ENCODE measurements around the gene ADI1. TPM values are rescaled to one million over a fixed set of nuclear protein-coding genes. Genes with fewer than 3 reads are reported as not detected.

ADI1 gene
- total and polyA plus RNA-seq, 2 of the 8 experiments (the other 6 are each of a cell fraction or from before 2014, with no cell fraction given) = 12.2 to 40.2 TPM

DNA sequence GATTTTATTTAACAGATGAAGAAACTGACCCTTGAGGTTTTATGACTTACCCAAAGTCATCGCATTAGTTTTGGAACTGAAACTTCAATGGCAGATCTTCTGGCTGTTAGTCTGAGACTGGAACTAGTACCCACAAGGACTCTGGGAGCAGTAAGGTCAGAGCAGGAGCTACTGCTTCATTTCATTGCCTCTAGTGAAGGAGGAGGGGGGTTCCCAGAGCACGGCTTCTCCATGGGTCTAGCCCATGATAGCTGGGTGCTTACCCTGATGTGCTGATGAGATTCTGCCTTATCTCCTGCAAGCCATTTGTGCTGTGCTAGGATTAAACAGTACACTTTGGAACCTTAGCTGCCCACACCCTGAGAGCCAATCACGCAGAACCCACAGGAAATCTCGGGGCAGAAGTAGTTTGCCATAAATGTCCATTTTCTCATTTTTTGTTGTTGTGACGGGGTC is 44.2 kb upstream of the ADI1 start:
- ChIA-PET POLR2A (ENCODE audit: partially characterized antibody) (interaction anchor here (0.5 to 19.5 kb wide), 3 partner anchors 17 to 371 kb away, joined by 3 to 373 read pairs (median 5); partner anchors contain the start of gene RPS7), CTCF (ENCODE audit: partially characterized antibody) (no interaction called here)
- H2AFZ ChIP-seq (ENCODE audit: low read length) = no peak overlapping the region
- H3K79me2 ChIP-seq (ENCODE audit: control insufficient read depth in 1 of 2, insufficient read depth in 2 of 2, low read length in 2 of 2) = peaks cover 0 to 7% of the 10 kb centered on the region in 2 experiments; a peak in 2 of 4 replicates
- H3K4me2 ChIP-seq (ENCODE audit: insufficient read depth in 1 of 2, low read depth in 2 of 2, low read length in 2 of 2) = no peak overlapping the region
- H4K5ac ChIP-seq (ENCODE audit: insufficient read length, low read depth, low read length) = no peak overlapping the region
- no peak overlapping the region for H3K56ac ChIP-seq (replicated peaks; ENCODE audit: insufficient read length, low read depth, low read length)
- H2BK120ac ChIP-seq (replicated peaks; ENCODE audit: low read depth, low read length) = no peak overlapping the region
- peaks cover 4% of the 10 kb centered on the region; the same call in 1 of the 2 replicates for H3K23me2 ChIP-seq (ENCODE audit: low read depth, low read length)
- H3K79me1 ChIP-seq (ENCODE audit: low read depth, low read length) = no peaks in the 10 kb centered on the region; the same call in 1 of the 2 replicates
- FAIRE-seq (no peak), DNase-seq (ENCODE audit: low read depth in 1 of 2, low spot score in 2 of 2) (no peak)
- no peak overlapping the region for H3K4me3 ChIP-seq (ENCODE audit: extremely low read depth in 1 of 4, insufficient read depth in 2 of 4, low read depth in 3 of 4, low read length in 4 of 4)
- no peak overlapping the region for H2BK15ac ChIP-seq (ENCODE audit: low read length)
- peaks cover 0 to 2% of the 10 kb centered on the region in 2 experiments for H4K20me1 ChIP-seq (replicated peaks in 1 of 2; ENCODE audit: control insufficient read depth in 1 of 2, insufficient read depth in 2 of 2, low read length in 2 of 2)
- 94% methylated on average over 5 of the region's 5 CpGs; no CpG with 5 or more reads in 1 of the 2 experiments for whole genome bisulfite sequencing, 2 experiments (ENCODE audit: extremely low coverage in 1 of 2, insufficient coverage in 1 of 2, insufficient read length in 1 of 2, insufficient replicate concordance in 2 of 2, low coverage in 1 of 2, low lambda C conversion rate in 2 of 2, missing lambda C conversion rate in 1 of 2)
- H3K27ac ChIP-seq (ENCODE audit: low read depth, low read length) = no peak overlapping the region
- H3K27me3 ChIP-seq (replicated peaks in 1 of 4; ENCODE audit: control insufficient read depth in 3 of 4, extremely low read depth in 1 of 4, insufficient read depth in 3 of 4, low read length in 3 of 4) = no peaks in the 10 kb centered on the region
- no peak overlapping the region for H3K18ac ChIP-seq (ENCODE audit: extremely low read depth, low read length)
- H3K9ac ChIP-seq (replicated peaks in 1 of 4; ENCODE audit: extremely low read depth in 1 of 4, low read depth in 3 of 4, low read length in 3 of 4) = no peak overlapping the region
- no peak overlapping the region for H2BK20ac ChIP-seq (ENCODE audit: low read length)
- peaks cover 0 to 5% (median 0%) of the 10 kb centered on the region in 4 experiments; a peak in 1 of 7 replicates for H3K4me1 ChIP-seq (replicated peaks in 1 of 4; ENCODE audit: control insufficient read depth in 3 of 4, insufficient read depth in 4 of 4, low read length in 3 of 4)
- H4K91ac ChIP-seq (replicated peaks; ENCODE audit: insufficient read length, low read length) = no peak overlapping the region
- H2BK5ac ChIP-seq (ENCODE audit: low read depth, low read length) = no peak overlapping the region
- peak overlapping the region; percentile 48; the same call in 1 of the 2 replicates for H2AK5ac ChIP-seq (ENCODE audit: low read depth, low read length)
- no peak overlapping the region for H3K14ac ChIP-seq (ENCODE audit: insufficient read length)
- no peak for TF ChIP-seq CREB1 (IDR thresholded peaks at IDR 0.05)
- no peak for TF ChIP-seq CTBP2 (IDR thresholded peaks at IDR 0.05; ENCODE audit: borderline replicate concordance, insufficient read depth, insufficient read length, low read length)
- no peak for TF ChIP-seq ATF3 (IDR thresholded peaks at IDR 0.05; ENCODE audit: insufficient read depth, low read depth, low read length)
- no peak for TF ChIP-seq TEAD4 (IDR thresholded peaks at IDR 0.05; ENCODE audit: low read depth, low read length)
- TF ChIP-seq MAFK (IDR thresholded peaks at IDR 0.05; ENCODE audit: low read depth, low read length) = no peak
- TF ChIP-seq GABPA (IDR thresholded peaks at IDR 0.05; ENCODE audit: borderline replicate concordance, insufficient read depth, low read length) = no peak
- TF ChIP-seq RBBP5 (IDR thresholded peaks at IDR 0.05; ENCODE audit: borderline replicate concordance, low read depth, low read length) = no peak
- TF ChIP-seq CBX5 (IDR thresholded peaks at IDR 0.05; ENCODE audit: low read depth, low read length) = no peak
- no peak overlapping the region for H3K4ac ChIP-seq (replicated peaks; ENCODE audit: insufficient read length, low read depth, low read length)
- no peaks in the 10 kb centered on the region for H3K9me3 ChIP-seq (ENCODE audit: insufficient read depth in 2 of 2, low read depth in 1 of 2, low read length in 1 of 2)
- H4K8ac ChIP-seq (ENCODE audit: extremely low read depth, insufficient read depth, low read length) = no peak overlapping the region
- no peak overlapping the region for H3K23ac ChIP-seq (ENCODE audit: insufficient read length)
- H2BK12ac ChIP-seq (ENCODE audit: low read depth, low read length) = no peak overlapping the region
- H3K36me3 ChIP-seq (ENCODE audit: control insufficient read depth in 2 of 4, insufficient read depth in 4 of 4, low read length in 3 of 4) = peaks cover 0 to 11% (median 0%) of the 10 kb centered on the region in 4 experiments; a peak in 2 of 8 replicates

All from H1 (cell line).